Stomach (tissue), 9 donors: Measurements from ENCODE around the gene MDM2. TPM values are rescaled to one million over a fixed set of nuclear protein-coding genes. Genes with fewer than 3 reads are reported as not detected.

Experiments
- DNase-seq, 2 donors: peaks; one replicate each; pipeline versions ENCODE4 v3.0.0 to v3.0.0-alpha.2; 2013 to 2019
- H3K27ac ChIP-seq, 5 donors: fragments of 200-600 bp in 4 of 5; sonication (generic) in 4 of 5; one replicate each; pipeline ENCODE4 v1.5.1; 2013 to 2019; ENCODE audit warnings: mild to moderate bottlenecking in 1 of 5, moderate library complexity in 1 of 5
- H3K27me3 ChIP-seq, 3 donors: fragments of 200-600 bp; sonication (generic); one replicate each; pipeline ENCODE4 v1.5.1; 2017 to 2019; ENCODE audit warnings: mixed run types in 1 of 3
- H3K36me3 ChIP-seq, 4 donors: fragments of 200-600 bp; sonication (generic); 1 replicate in 3 of 4; 2 replicates in 1 of 4; pipeline ENCODE4 v1.5.1; 2016 to 2019
- H3K4me1 ChIP-seq, 4 donors: fragments of 200-600 bp; sonication (generic); one replicate each; pipeline ENCODE4 v1.5.1; 2016 to 2019
- H3K4me3 ChIP-seq, 4 donors: fragments of 200-600 bp; sonication (generic) in 3 of 4; one replicate each; pipeline ENCODE4 v1.5.1; 2016 to 2019; ENCODE audit warnings: mild to moderate bottlenecking in 1 of 4
- H3K9me3 ChIP-seq, 4 donors: fragments of 200-600 bp; sonication (generic); one replicate each; pipeline ENCODE4 v1.5.1; 2016 to 2019
- EP300 ChIP-seq: sonication (generic); formaldehyde crosslinking; IDR thresholded peaks from one replicate; pipeline ENCODE4 v1.6.1; 2017; ENCODE audit warnings: antibody characterized with exemption
- POLR2A ChIP-seq, 4 donors: fragments of 450-650 bp; IDR thresholded peaks; one replicate each; pipeline ENCODE4 v1.6.1; 2016; ENCODE audit warnings: antibody characterized with exemption in 4 of 4, control low read depth in 2 of 4, mild to moderate bottlenecking in 1 of 4, moderate library complexity in 1 of 4
- POLR2AphosphoS5 ChIP-seq, 3 donors: sonication (generic); formaldehyde crosslinking; IDR thresholded peaks; one replicate each; pipeline ENCODE4 v1.6.1; 2016; ENCODE audit warnings: antibody characterized with exemption in 3 of 3
- whole genome bisulfite sequencing, 5 donors: extraction: QIAGEN DNeasy Blood & Tissue Kit in 3 of 5; methylation state at CpG; one replicate each; pipeline versions ENCODE4 v1.1.5 to v1.1.7; 2013 to 2018; 5-methylcytosine and 5-hydroxymethylcytosine counted together
- intact Hi-C: fragments of 100-400 bp; cut with DNase I; formaldehyde crosslinking; loops from one replicate; pipeline ENCODE4 v1.15.1; 2023; ENCODE audit warnings: low total_unique reads
- polyA plus RNA-seq, 3 donors: library from polyadenylated mRNA; stranded (reverse); fragments of 200-250 nt; gene quantifications; one replicate each; pipeline ENCODE4 v1.2.3, GENCODE V29; 2013
- total RNA-seq, 5 donors: library from RNA; depleted of rRNA; stranded (reverse); fragments of >200 nt; gene quantifications; one replicate each; pipeline versions ENCODE4 v1.1.0 to v1.2.3, GENCODE V29; 2014 to 2016
- TF ChIP-seq, protein P1 (sequence below), 7 experiments: fragments of 450-650 bp in 4 of 7; fragments of 200-600 bp in 3 of 7; sonication (generic) in 3 of 7; IDR thresholded peaks; one replicate each; pipeline ENCODE4 v1.5.1; 2016 to 2019; ENCODE audit warnings: antibody characterized with exemption in 7 of 7, control low read depth in 2 of 7, mild to moderate bottlenecking in 1 of 7
- donor health status: healthy with polysubstance abuse.
- donor health status: Bipolar disorder and iron deficiency.
- donor health status: healthy.

MDM2 gene
- total and polyA plus RNA-seq, 8 donors: 16.8 to 151 (median 62.1) TPM

GRCh38 chr12:68877583-68877982, 69.6 kb downstream of the MDM2 start:
- H3K27me3 ChIP-seq: no peaks in the 10 kb centered on the region
- intact Hi-C loops: no loop called here
- 94 to 98% (median 95%) methylated on average over 4 of the region's 4 CpGs for WGBS, 5 donors
- TF ChIP-seq POLR2AphosphoS5 (IDR thresholded peaks at IDR 0.05) (no peak), EP300 (no peak), POLR2A (IDR thresholded peaks at IDR 0.05) (no peak)
- TF ChIP-seq, protein P1, sequence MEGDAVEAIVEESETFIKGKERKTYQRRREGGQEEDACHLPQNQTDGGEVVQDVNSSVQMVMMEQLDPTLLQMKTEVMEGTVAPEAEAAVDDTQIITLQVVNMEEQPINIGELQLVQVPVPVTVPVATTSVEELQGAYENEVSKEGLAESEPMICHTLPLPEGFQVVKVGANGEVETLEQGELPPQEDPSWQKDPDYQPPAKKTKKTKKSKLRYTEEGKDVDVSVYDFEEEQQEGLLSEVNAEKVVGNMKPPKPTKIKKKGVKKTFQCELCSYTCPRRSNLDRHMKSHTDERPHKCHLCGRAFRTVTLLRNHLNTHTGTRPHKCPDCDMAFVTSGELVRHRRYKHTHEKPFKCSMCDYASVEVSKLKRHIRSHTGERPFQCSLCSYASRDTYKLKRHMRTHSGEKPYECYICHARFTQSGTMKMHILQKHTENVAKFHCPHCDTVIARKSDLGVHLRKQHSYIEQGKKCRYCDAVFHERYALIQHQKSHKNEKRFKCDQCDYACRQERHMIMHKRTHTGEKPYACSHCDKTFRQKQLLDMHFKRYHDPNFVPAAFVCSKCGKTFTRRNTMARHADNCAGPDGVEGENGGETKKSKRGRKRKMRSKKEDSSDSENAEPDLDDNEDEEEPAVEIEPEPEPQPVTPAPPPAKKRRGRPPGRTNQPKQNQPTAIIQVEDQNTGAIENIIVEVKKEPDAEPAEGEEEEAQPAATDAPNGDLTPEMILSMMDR (IDR thresholded peaks at IDR 0.05): no peak
- DNase-seq: no peak
- H3K27ac ChIP-seq: no peak overlapping the region
- peaks cover 0 to 13% (median 1%) of the 10 kb centered on the region in 4 donors for H3K36me3 ChIP-seq
- H3K4me1 ChIP-seq: no peaks in the 10 kb centered on the region
- H3K4me3 ChIP-seq: no peak overlapping the region
- peaks cover 0 to 11% (median 6%) of the 10 kb centered on the region in 4 donors for H3K9me3 ChIP-seq

- no peak overlapping the region for H3K27ac ChIP-seq
These were observed 70.3 kb downstream of the MDM2 start for GRCh38 chr12:68878283-68878682.

DNA sequence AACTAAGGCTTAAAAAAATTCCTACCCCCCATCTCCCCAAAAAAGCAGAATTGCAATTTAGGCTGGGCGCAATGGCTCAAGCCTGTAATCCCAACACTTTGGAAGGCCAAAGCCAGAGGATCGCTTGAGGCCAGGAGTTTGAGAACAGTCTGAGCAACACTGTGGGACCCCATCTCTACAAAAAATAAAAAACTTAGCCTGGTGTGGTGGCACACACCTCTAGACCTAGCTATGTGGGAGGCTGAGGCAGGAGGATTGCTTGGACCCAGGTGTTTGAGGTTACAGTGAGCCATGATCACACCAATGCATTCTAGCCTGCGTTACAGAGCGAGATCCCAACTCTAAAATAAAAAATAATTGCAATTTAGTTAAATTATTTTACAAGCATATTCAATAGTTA, 70.9 kb downstream of the MDM2 start:
- intact Hi-C loops: no loop called here
- peaks cover 0 to 11% (median 6%) of the 10 kb centered on the region in 4 donors for H3K9me3 ChIP-seq
- no peak overlapping the region for H3K27ac ChIP-seq
- H3K4me1 ChIP-seq: no peaks in the 10 kb centered on the region
- WGBS, 5 donors: 94 to 96% (median 95%) methylated on average over 4 of the region's 4 CpGs
- H3K27me3 ChIP-seq: no peaks in the 10 kb centered on the region
- peaks cover 0 to 13% (median 1%) of the 10 kb centered on the region in 4 donors for H3K36me3 ChIP-seq
- no peak for TF ChIP-seq POLR2A (IDR thresholded peaks at IDR 0.05)
- no peak for TF ChIP-seq POLR2AphosphoS5 (IDR thresholded peaks at IDR 0.05)
- TF ChIP-seq, protein P1 (IDR thresholded peaks at IDR 0.05): no peak
- no peak for TF ChIP-seq EP300
- no peak for DNase-seq
- H3K4me3 ChIP-seq: no peak overlapping the region

More at GRCh38 chr12:68878283-68878682, 70.3 kb downstream of the MDM2 start:
- H3K4me3 ChIP-seq: no peak overlapping the region
- peaks cover 0 to 11% (median 6%) of the 10 kb centered on the region in 4 donors for H3K9me3 ChIP-seq
- no peaks in the 10 kb centered on the region for H3K4me1 ChIP-seq
- WGBS, 5 donors: 92 to 100% (median 97%) methylated on average over 4 of the region's 4 CpGs
- TF ChIP-seq, protein P1 (IDR thresholded peaks at IDR 0.05): no peak
- TF ChIP-seq POLR2AphosphoS5 (IDR thresholded peaks at IDR 0.05) (no peak), EP300 (no peak), POLR2A (IDR thresholded peaks at IDR 0.05) (no peak)
- DNase-seq: no peak
- no peaks in the 10 kb centered on the region for H3K27me3 ChIP-seq
- peaks cover 0 to 13% (median 1%) of the 10 kb centered on the region in 4 donors for H3K36me3 ChIP-seq
- intact Hi-C loops: no loop called here

DNA sequence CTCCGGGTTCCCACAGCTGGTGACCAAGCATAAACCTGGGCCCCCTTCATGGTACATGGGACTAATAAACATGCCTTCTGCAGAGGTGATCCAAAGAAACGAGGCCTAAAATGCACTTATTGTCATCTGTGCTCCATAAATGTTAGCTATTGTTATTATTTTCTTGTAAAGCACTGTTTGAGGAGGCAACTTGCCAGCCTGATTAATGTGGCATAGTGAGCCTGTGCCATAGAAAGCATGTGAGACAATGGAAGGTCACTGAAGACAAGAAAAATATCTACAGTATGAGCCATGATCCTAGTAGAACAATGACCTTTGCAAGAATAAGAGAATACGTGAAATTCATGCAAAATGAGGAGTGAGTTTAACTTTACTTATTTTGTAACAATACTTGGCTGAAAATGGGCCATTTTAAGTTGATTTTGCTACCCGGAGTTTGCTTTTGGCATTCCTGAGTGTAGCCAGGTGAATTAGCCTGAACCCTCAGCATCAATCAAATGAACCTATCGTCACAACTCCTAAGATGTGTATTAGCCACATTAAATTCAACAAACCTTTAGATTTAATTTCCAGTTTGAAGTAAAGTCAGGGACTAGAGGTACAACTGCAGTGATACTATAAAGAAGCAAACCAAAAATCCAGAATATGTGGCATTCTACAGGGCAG, 72.8 kb downstream of the MDM2 start:
- intact Hi-C loops: no loop called here
- H3K9me3 ChIP-seq: peaks cover 0 to 11% (median 6%) of the 10 kb centered on the region in 4 donors
- TF ChIP-seq POLR2A (IDR thresholded peaks at IDR 0.05): no peak
- TF ChIP-seq EP300: no peak
- no peak for TF ChIP-seq POLR2AphosphoS5 (IDR thresholded peaks at IDR 0.05)
- TF ChIP-seq, protein P1 (IDR thresholded peaks at IDR 0.05): no peak
- no peak overlapping the region for H3K27ac ChIP-seq
- H3K4me1 ChIP-seq: no peaks in the 10 kb centered on the region
- peaks cover 0 to 21% (median 14%) of the 10 kb centered on the region in 4 donors for H3K36me3 ChIP-seq
- DNase-seq: no peak
- H3K4me3 ChIP-seq: no peak overlapping the region
- no peaks in the 10 kb centered on the region for H3K27me3 ChIP-seq
- 60 to 74% (median 62%) methylated on average over 5 of the region's 5 CpGs for WGBS, 5 donors
